ENCODE results near the gene NADK. TPM values are rescaled to one million over a fixed set of nuclear protein-coding genes. Genes with fewer than 3 reads are reported as not detected.

NADK gene
- total RNA-seq, 6 experiments from 2014 or later, result 80.3 to 143 (median 100) TPM

- WGBS (ENCODE audit: insufficient coverage, low coverage, low lambda C conversion rate, missing lambda C conversion rate), result 23% methylated on average over 16 of the region's 32 CpGs
- peak overlapping the region; percentile 70 to 91 (median 79) for H3K27ac ChIP-seq
- peak overlapping the region in 1 of 3 donors; percentile 14 for H3K4me3 ChIP-seq
- peaks cover 0 to 32% (median 9%) of the 10 kb centered on the region in 4 donors for H3K36me3 ChIP-seq
- no peaks in the 10 kb centered on the region for H3K27me3 ChIP-seq
- no peaks in the 10 kb centered on the region for H3K9me3 ChIP-seq
- intact Hi-C loops (cut with DNase I), result no loop called here
- peaks cover 0 to 65% (median 30%) of the 10 kb centered on the region in 4 donors for H3K4me1 ChIP-seq
- ATAC-seq, result peak; percentile 81 to 87 (median 84)
- peak in 3 of 4 donors; percentile 14 to 35 (median 16) for TF ChIP-seq CTCF (IDR thresholded peaks at IDR 0.05)
- no peak for TF ChIP-seq POLR2A (IDR thresholded peaks at IDR 0.05)
- DNase-seq, result peak; percentile 90 to 95 (median 94)
These were observed 14.3 kb downstream of the NADK start for GRCh38 chr1:1763657-1764621.

- no peak for TF ChIP-seq POLR2A (IDR thresholded peaks at IDR 0.05)
- no peak for TF ChIP-seq CTCF (IDR thresholded peaks at IDR 0.05)
- no peak overlapping the region for H3K4me3 ChIP-seq
- no peaks in the 10 kb centered on the region for H3K9me3 ChIP-seq
- H3K27ac ChIP-seq, result no peak overlapping the region
- 91% methylated on average over 12 of the region's 23 CpGs for WGBS (ENCODE audit: insufficient coverage, low coverage, low lambda C conversion rate, missing lambda C conversion rate)
- H3K27me3 ChIP-seq, result no peaks in the 10 kb centered on the region
- intact Hi-C loops (cut with DNase I), result no loop called here
- H3K4me1 ChIP-seq, result peaks cover 0 to 66% (median 29%) of the 10 kb centered on the region in 4 donors
- ATAC-seq (no peak), DNase-seq (peak in 2 of 3 donors; percentile 2 to 42)
- peaks cover 0 to 32% (median 9%) of the 10 kb centered on the region in 4 donors for H3K36me3 ChIP-seq
These were observed 16.5 kb downstream of the NADK start for GRCh38 chr1:1761504-1762376.

- DNase-seq (peak in 1 of 3 donors; percentile 14), ATAC-seq (no peak)
- no peak for TF ChIP-seq CTCF (IDR thresholded peaks at IDR 0.05)
- TF ChIP-seq POLR2A (IDR thresholded peaks at IDR 0.05), result no peak
- intact Hi-C loops (cut with DNase I), result no loop called here
- WGBS (ENCODE audit: insufficient coverage, low coverage, low lambda C conversion rate, missing lambda C conversion rate), result 84% methylated on average over 7 of the region's 10 CpGs
- no peaks in the 10 kb centered on the region for H3K27me3 ChIP-seq
- H3K27ac ChIP-seq, result peak overlapping the region in 1 of 3 donors; percentile 95
- no peaks in the 10 kb centered on the region for H3K9me3 ChIP-seq
- no peak overlapping the region for H3K4me3 ChIP-seq
- H3K4me1 ChIP-seq, result peaks cover 0 to 67% (median 29%) of the 10 kb centered on the region in 4 donors
- peaks cover 0 to 43% (median 16%) of the 10 kb centered on the region in 4 donors for H3K36me3 ChIP-seq
These were observed 17.6 kb downstream of the NADK start for GRCh38 chr1:1760715-1761114.

GRCh38 chr1:1760345-1760650 lies 18.0 kb downstream of the NADK start:
- 33% methylated on average over 1 of the region's 20 CpGs for WGBS (ENCODE audit: insufficient coverage, low coverage, low lambda C conversion rate, missing lambda C conversion rate)
- DNase-seq, result peak; percentile 16 to 56 (median 46)
- H3K36me3 ChIP-seq, result peaks cover 0 to 47% (median 17%) of the 10 kb centered on the region in 4 donors

More at GRCh38 chr1:1760345-1760650, 18.0 kb downstream of the NADK start:
- intact Hi-C loops (cut with DNase I), result no loop called here
- Histone ChIP-seq H3K27ac (peak overlapping the region in 1 of 3 donors; percentile 95), H3K27me3 (no peaks in the 10 kb centered on the region), H3K4me3 (no peak overlapping the region), H3K4me1 (peaks cover 0 to 62% (median 27%) of the 10 kb centered on the region in 4 donors), H3K9me3 (no peaks in the 10 kb centered on the region)
- TF ChIP-seq CTCF (IDR thresholded peaks at IDR 0.05) (no peak), POLR2A (IDR thresholded peaks at IDR 0.05) (no peak)
- no peak for ATAC-seq
